ENCODE measurements around the gene TACR2.

DNA sequence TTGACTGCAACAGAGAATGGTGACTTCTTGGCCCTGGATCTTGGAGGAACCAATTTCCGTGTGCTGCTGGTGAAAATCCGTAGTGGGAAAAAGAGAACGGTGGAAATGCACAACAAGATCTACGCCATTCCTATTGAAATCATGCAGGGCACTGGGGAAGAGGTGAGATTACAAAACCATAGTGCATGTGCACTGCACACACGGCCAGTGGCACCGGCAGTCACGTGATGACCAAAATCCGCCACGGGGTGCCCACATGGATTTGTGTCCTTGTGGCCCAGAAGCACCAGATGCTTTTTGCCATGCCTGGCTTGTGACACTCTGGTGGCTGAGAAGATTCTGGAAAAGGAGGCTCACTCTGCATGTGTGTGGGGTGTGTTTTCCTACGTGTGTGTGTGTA, 32.4 kb downstream of the TACR2 start:
- TF ChIP-seq, protein P1, sequence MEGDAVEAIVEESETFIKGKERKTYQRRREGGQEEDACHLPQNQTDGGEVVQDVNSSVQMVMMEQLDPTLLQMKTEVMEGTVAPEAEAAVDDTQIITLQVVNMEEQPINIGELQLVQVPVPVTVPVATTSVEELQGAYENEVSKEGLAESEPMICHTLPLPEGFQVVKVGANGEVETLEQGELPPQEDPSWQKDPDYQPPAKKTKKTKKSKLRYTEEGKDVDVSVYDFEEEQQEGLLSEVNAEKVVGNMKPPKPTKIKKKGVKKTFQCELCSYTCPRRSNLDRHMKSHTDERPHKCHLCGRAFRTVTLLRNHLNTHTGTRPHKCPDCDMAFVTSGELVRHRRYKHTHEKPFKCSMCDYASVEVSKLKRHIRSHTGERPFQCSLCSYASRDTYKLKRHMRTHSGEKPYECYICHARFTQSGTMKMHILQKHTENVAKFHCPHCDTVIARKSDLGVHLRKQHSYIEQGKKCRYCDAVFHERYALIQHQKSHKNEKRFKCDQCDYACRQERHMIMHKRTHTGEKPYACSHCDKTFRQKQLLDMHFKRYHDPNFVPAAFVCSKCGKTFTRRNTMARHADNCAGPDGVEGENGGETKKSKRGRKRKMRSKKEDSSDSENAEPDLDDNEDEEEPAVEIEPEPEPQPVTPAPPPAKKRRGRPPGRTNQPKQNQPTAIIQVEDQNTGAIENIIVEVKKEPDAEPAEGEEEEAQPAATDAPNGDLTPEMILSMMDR (IDR thresholded peaks at IDR 0.05; ENCODE audit: low read depth, low read length), result no peak
- TF ChIP-seq EZH2phosphoT487 (IDR thresholded peaks at IDR 0.05; ENCODE audit: low read depth), result no peak
